ENCODE data around the gene DDX10.
"Not testable (repeated sequence)": the region's sequence is repeated elsewhere in the genome, so short reads cannot be mapped to it uniquely, and the experiment has no call there.

Gene DDX10

GRCh38 chr11:108823960-108824359 lies 159.1 kb downstream of the DDX10 start:
- DNase-seq (ENCODE audit: low read depth in 2 of 2) = not testable (repeated sequence)

GRCh38 chr11:108824545-108824944 lies 159.7 kb downstream of the DDX10 start:
- no peak for DNase-seq (ENCODE audit: low read depth in 2 of 2)

GRCh38 chr11:108825381-108825780 lies 160.5 kb downstream of the DDX10 start:
- no peak for DNase-seq (ENCODE audit: low read depth in 2 of 2)

GRCh38 chr11:108826136-108826535 lies 161.3 kb downstream of the DDX10 start:
- no peak for DNase-seq (ENCODE audit: low read depth in 2 of 2)

- DNase-seq (ENCODE audit: low read depth in 2 of 2) = no peak
These were observed 170.8 kb downstream of the DDX10 start for GRCh38 chr11:108835624-108836023.

- no peak for DNase-seq (ENCODE audit: low read depth in 2 of 2)
These were observed 171.7 kb downstream of the DDX10 start for GRCh38 chr11:108836541-108836940.

GRCh38 chr11:108838102-108838791 lies 173.4 kb downstream of the DDX10 start:
- DNase-seq (ENCODE audit: low read depth in 2 of 2) = no peak

GRCh38 chr11:108838792-108839105 lies 173.9 kb downstream of the DDX10 start:
- DNase-seq (ENCODE audit: low read depth in 2 of 2) = no peak

GRCh38 chr11:108846009-108846408 lies 181.1 kb downstream of the DDX10 start:
- no peak for DNase-seq (ENCODE audit: low read depth in 2 of 2)

GRCh38 chr11:108847298-108847990 lies 182.6 kb downstream of the DDX10 start:
- DNase-seq (ENCODE audit: low read depth in 2 of 2) = no peak

GRCh38 chr11:108851781-108852180 lies 186.9 kb downstream of the DDX10 start:
- DNase-seq (ENCODE audit: low read depth in 2 of 2) = no peak

GRCh38 chr11:108852701-108853100 lies 187.8 kb downstream of the DDX10 start:
- no peak for DNase-seq (ENCODE audit: low read depth in 2 of 2)

GRCh38 chr11:108853151-108853550 lies 188.3 kb downstream of the DDX10 start:
- DNase-seq (ENCODE audit: low read depth in 2 of 2) = no peak

GRCh38 chr11:108853864-108854263 lies 189.0 kb downstream of the DDX10 start:
- DNase-seq (ENCODE audit: low read depth in 2 of 2) = no peak

GRCh38 chr11:108854346-108854745 lies 189.5 kb downstream of the DDX10 start:
- no peak for DNase-seq (ENCODE audit: low read depth in 2 of 2)

GRCh38 chr11:108857382-108857781 lies 192.5 kb downstream of the DDX10 start:
- no peak for DNase-seq (ENCODE audit: low read depth in 2 of 2)

- DNase-seq (ENCODE audit: low read depth in 2 of 2) = no peak
These were observed 193.8 kb downstream of the DDX10 start for GRCh38 chr11:108858622-108859021.

GRCh38 chr11:108859510-108859909 lies 194.6 kb downstream of the DDX10 start:
- no peak for DNase-seq (ENCODE audit: low read depth in 2 of 2)

- no peak for DNase-seq (ENCODE audit: low read depth in 2 of 2)
These were observed 198.7 kb downstream of the DDX10 start for GRCh38 chr11:108863528-108863927.

GRCh38 chr11:108865406-108865805 lies 200.5 kb downstream of the DDX10 start:
- DNase-seq (ENCODE audit: low read depth in 2 of 2) = no peak

- no peak for DNase-seq (ENCODE audit: low read depth in 2 of 2)
These were observed 201.9 kb downstream of the DDX10 start for GRCh38 chr11:108866781-108867180.

GRCh38 chr11:108870373-108871020 lies 205.6 kb downstream of the DDX10 start:
- DNase-seq (ENCODE audit: low read depth in 2 of 2) = no peak

- DNase-seq (ENCODE audit: low read depth in 2 of 2) = no peak
These were observed 206.3 kb downstream of the DDX10 start for GRCh38 chr11:108871152-108871551.
